HEK293T (cell line): ENCODE data around the gene GSC.

Experiments
- BHLHE40 ChIP-seq: fragments of 450-650 bp; IDR thresholded peaks from 2 replicates; pipeline ENCODE4 v1.6.1; 2016; ENCODE audit warnings: mild to moderate bottlenecking, moderate library complexity, borderline replicate concordance
- SUZ12 ChIP-seq: fragments of 450-650 bp; IDR thresholded peaks from 2 replicates; pipeline ENCODE4 v1.6.1; 2016; ENCODE audit warnings: mild to moderate bottlenecking

GRCh38 chr14:94764573-94764972 lies 5.3 kb downstream of the GSC start:
- TF ChIP-seq SUZ12 (no peak), BHLHE40 (no peak)
